Lower leg skin (tissue), 4 donors: ENCODE results near the gene GAREM1. TPM values are rescaled to one million over a fixed set of nuclear protein-coding genes. Genes with fewer than 3 reads are reported as not detected.

Experiments used
- DNase-seq, 2 donors: peaks; one replicate each; pipeline ENCODE4 v3.0.0-alpha.2; 2019; ENCODE audit warnings: low spot score in 2 of 2
- H3K4me3 ChIP-seq: fragments of 200-600 bp; sonication (generic); 2 replicates; pipeline ENCODE4 v1.5.1; 2017; ENCODE audit warnings: mild to moderate bottlenecking, low read depth; ENCODE audit not compliant: poor library complexity, severe bottlenecking
- POLR2A ChIP-seq, 2 donors: fragments of 450-650 bp; IDR thresholded peaks; one replicate each; pipeline ENCODE4 v1.6.1; 2016 to 2017; ENCODE audit warnings: antibody characterized with exemption in 2 of 2, mild to moderate bottlenecking in 1 of 2, moderate library complexity in 1 of 2
- WGBS, 2 donors: methylation state at CpG; one replicate each; pipeline ENCODE4 v1.1.5; 2018; 5-methylcytosine and 5-hydroxymethylcytosine counted together
- intact Hi-C: fragments of 100-400 bp; cut with DNase I; formaldehyde crosslinking; loops from one replicate; pipeline ENCODE4 v1.15.0; 2023; ENCODE audit warnings: low total_unique reads
- total RNA-seq, 4 donors: library from RNA; depleted of rRNA; stranded (reverse); fragments of >200 nt; gene quantifications; one replicate each; pipeline ENCODE4 v1.1.0, GENCODE V29; 2016
- TF ChIP-seq, protein P1 (sequence below), 3 donors: fragments of 450-650 bp; IDR thresholded peaks; one replicate each; pipeline ENCODE4 v1.5.1; 2016; ENCODE audit warnings: antibody characterized with exemption in 3 of 3, mild to moderate bottlenecking in 3 of 3, moderate library complexity in 2 of 3

Gene GAREM1
- total RNA-seq, 4 donors from 2014 or later: 41.1 to 70.9 (median 49.6) TPM

DNA sequence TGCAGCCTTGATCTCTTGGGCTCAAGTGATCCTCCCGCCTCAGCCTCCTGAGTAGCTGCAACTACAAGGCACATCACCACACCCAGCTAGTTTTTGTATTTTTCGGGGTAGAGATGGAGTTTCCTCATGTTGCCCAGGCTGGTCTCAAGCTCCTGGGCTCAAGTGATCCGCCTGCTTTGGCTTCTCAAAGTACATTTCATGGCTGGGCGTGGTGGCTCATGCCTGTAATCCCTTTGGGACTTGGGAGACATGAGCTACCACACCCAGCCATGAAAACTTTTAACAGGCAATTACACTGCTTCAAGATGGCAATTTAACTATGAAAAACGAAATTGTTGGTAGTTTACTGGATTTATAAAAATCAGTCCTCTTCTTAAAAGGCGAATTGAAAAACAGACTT, 211.1 kb downstream of the GAREM1 start:
- no peak overlapping the region for H3K4me3 ChIP-seq
- intact Hi-C loops: no loop called here
- DNase-seq: no peak
- WGBS, 2 donors: 68 to 73% methylated on average over 6 of the region's 6 CpGs
- TF ChIP-seq, protein P1, sequence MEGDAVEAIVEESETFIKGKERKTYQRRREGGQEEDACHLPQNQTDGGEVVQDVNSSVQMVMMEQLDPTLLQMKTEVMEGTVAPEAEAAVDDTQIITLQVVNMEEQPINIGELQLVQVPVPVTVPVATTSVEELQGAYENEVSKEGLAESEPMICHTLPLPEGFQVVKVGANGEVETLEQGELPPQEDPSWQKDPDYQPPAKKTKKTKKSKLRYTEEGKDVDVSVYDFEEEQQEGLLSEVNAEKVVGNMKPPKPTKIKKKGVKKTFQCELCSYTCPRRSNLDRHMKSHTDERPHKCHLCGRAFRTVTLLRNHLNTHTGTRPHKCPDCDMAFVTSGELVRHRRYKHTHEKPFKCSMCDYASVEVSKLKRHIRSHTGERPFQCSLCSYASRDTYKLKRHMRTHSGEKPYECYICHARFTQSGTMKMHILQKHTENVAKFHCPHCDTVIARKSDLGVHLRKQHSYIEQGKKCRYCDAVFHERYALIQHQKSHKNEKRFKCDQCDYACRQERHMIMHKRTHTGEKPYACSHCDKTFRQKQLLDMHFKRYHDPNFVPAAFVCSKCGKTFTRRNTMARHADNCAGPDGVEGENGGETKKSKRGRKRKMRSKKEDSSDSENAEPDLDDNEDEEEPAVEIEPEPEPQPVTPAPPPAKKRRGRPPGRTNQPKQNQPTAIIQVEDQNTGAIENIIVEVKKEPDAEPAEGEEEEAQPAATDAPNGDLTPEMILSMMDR (IDR thresholded peaks at IDR 0.05): no peak
- no peak for TF ChIP-seq POLR2A (IDR thresholded peaks at IDR 0.05)

DNA sequence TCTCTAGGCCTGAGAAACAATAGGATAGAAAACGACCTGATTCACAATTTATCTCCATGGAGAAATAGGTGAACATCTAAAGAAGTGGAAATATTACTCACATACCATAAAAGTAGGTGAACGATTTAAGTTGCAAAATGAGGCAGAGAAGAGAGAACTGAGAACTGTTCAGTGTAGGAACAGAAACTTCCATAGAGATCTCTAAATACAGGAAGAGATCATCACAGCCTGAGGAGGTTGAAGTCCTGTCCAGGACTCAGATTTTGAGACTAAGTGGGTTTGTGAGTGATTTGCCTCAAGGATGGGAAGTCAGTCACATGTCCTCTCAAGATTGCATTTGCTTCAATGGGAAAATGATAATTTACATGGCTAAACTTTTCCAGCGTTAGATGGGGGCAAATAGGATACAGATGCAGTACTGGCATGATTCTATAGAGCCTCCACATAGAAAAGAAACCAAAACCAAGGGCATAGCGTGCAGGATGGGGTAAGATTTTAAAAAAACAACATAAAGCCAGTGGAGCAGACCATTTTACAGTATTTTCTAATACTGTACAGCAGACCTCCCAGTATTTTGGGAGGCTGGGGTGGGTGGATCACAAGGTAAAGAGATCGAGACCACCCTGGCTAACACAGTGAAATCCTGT, 212.0 kb downstream of the GAREM1 start:
- intact Hi-C loops: no loop called here
- DNase-seq: no peak
- H3K4me3 ChIP-seq: no peak overlapping the region
- no peak for TF ChIP-seq POLR2A (IDR thresholded peaks at IDR 0.05)
- 66 to 68% methylated on average over 5 of the region's 5 CpGs for WGBS, 2 donors

DNA sequence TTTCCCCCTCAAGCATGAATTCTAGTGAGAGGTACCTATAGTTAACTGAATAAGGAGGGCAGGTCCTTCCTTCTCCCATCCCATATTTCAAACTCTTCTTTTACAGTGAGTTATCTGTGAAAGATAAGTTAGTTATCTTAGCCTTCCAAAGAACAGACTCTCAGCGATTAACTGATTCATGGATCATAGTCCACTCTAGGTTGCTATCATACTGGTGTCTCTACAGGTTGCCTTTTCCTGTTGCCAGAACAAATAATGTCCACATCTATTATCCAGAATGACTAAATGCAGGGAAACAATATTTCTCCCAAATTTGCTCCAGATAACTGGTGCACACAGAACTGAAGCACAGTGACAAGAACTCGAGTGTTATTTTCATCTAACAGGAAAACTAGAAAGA, 212.5 kb downstream of the GAREM1 start:
- WGBS, 2 donors: 86 to 89% methylated on average over 2 of the region's 2 CpGs
- intact Hi-C loops: no loop called here
- no peak for TF ChIP-seq POLR2A (IDR thresholded peaks at IDR 0.05)
- TF ChIP-seq, protein P1 (IDR thresholded peaks at IDR 0.05): no peak
- H3K4me3 ChIP-seq: no peak overlapping the region
- DNase-seq: no peak

DNA sequence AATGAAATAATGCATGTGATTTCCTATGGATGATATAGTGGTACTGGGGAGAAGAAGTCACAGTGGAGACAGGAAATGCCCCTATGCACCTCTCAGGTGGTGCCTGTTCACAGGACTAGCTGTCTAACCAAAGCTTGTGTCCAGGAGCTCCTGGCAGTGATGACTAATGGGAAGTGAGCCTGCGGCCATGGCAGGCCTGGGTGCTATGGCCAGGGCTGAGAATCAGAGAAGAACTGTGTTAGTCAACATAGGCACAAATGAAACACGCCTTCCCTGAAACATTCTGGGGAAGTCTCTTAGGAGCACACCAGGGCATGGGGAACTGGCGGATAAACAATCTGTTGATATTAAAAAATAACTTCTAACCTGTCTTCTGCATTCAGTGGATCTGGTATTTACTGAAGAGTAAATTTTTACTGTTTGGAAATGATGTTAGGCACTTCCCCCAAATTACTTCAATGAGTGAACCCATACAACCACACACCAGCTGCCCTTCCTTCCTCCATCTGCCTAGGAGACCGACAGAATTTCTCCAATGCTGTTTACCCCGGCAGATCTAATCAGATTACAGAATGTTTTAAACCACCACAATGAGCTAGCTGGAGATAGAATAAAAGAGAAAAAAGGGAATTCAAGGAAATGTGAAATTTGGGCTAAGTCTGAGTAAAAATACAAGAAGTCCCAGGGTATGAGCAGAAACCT, 213.4 kb downstream of the GAREM1 start:
- no peak for TF ChIP-seq POLR2A (IDR thresholded peaks at IDR 0.05)
- TF ChIP-seq, protein P1 (IDR thresholded peaks at IDR 0.05): no peak
- no peak overlapping the region for H3K4me3 ChIP-seq
- 81 to 88% methylated on average over 5 of the region's 5 CpGs for WGBS, 2 donors
- DNase-seq: no peak
- intact Hi-C loops: no loop called here

DNA sequence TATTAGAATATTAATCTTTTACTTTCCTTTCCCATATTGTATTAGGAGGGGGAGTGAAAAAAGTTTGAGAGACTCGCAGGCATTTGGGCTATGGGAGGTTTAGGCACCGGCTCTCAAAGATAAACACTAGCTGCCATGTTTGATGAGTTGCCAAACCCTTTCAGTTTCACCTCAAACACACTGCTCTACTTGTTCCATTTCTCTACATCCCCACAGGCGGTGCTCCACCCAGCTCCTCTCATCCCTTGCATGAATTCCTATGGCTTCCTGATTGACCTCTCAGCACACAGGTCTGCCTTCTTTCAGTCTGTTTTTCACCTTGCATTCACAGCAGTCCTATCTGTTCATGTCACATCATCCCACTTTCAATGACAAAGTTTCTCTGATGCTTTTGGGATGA, 215.1 kb downstream of the GAREM1 start:
- TF ChIP-seq POLR2A (IDR thresholded peaks at IDR 0.05): no peak
- TF ChIP-seq, protein P1 (IDR thresholded peaks at IDR 0.05): no peak
- intact Hi-C loops: no loop called here
- DNase-seq: no peak
- WGBS, 2 donors: 64 to 77% methylated on average over 3 of the region's 3 CpGs
- no peak overlapping the region for H3K4me3 ChIP-seq

DNA sequence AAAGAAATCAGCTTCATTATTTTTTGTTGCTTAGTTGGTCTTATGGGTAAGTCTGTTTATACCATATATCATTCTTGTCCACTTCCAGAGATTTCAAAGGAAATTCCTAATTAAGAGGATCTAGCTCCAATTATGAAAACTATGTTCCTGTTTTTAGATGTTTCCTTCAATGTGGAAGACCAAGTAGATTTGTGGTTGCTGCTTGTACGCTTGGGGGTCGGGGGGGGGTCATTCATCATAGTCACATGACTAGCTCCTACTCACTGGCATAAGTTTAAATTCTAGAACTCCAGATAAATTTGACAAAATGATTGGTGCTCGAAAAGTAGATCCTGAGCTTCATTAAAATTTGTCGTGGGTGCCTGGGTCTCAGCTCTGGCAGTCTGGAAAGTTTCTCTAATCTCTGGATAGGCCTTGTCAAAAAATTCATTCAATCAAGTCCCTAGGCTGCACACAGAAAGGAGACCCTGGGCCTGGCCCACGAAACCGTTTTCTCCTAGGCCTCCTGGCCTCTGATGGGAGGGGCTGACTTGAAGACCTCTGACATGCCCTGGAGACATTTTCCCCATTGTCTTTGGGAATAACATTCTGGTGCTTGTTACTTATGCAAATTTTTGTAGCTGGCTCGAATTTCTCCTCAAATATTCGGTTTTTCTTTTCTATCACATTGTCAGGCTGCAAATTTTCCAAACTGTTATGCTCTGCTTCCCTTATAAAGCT, 218.4 kb downstream of the GAREM1 start:
- 71 to 74% methylated on average over 8 of the region's 8 CpGs for WGBS, 2 donors
- TF ChIP-seq, protein P1 (IDR thresholded peaks at IDR 0.05): no peak
- TF ChIP-seq POLR2A (IDR thresholded peaks at IDR 0.05): no peak
- DNase-seq: no peak
- intact Hi-C loops: no loop called here
- no peak overlapping the region for H3K4me3 ChIP-seq
